EH (cell line): ENCODE data around the gene ELF2.
"Not testable (repeated sequence)": the region's sequence is repeated elsewhere in the genome, so short reads cannot be mapped to it uniquely, and the experiment has no call there.

Experiments
- DNase-seq: peaks from one replicate; pipeline ENCODE4 v3.0.0-alpha.2; 2015; ENCODE audit warnings: low read depth

Gene ELF2

DNA sequence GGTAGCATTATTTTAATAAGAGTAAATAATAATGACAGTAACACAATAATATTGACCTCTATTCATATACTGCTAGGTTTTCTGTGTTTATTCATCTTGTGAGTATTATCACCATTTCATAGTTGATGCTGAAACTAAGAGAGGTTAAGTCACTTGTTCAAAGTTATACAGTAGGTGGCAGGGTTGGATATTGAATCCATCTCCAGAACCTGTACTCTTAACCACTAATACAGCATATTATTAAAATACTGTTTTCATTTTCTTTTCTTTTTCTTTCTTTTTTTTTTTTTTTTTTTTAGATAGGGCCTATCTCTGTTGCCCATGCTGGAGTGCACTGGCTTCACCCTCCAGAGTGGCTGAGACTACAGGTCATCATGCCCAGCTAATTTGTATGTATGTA is 7.1 kb upstream of the ELF2 start:
- peak; percentile 44 for DNase-seq

DNA sequence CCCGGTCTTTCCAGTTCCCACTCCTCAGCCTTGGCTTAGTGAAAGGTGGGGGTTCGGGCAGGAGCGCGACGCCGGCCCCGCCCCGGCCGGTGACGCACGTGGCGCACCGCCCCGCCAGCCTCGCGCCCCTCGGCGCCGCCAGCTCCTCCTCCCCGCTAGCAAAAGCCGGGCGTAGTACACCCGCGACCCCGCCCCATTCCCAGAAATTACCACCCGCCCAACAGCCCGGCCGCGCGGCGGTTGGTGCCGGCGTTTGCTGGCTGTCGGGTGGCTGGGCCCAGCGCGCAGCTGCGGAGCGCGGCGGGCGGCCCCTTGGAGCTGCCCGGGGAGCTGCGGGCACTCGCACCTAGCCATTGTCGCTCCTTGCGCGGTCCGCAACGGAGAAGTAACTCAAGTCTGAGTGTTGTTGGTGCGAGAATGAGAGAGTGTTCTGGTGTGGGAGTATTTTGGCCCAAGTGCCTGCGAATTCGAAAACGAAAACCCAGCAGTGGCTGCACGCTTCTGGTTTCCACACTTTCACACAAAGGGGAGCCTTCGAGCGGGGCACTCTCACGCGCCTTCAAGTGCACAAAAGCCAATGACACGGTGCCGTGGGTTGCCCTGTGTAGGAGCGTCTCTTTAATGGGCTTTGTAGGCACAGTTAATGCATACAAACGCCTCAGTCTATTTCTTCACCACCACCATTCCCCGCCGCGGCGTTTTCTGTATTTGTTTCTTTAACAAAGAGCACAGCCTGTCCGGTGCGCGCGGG is 1.0 kb upstream of the ELF2 start:
- peak; percentile 95 for DNase-seq

DNA sequence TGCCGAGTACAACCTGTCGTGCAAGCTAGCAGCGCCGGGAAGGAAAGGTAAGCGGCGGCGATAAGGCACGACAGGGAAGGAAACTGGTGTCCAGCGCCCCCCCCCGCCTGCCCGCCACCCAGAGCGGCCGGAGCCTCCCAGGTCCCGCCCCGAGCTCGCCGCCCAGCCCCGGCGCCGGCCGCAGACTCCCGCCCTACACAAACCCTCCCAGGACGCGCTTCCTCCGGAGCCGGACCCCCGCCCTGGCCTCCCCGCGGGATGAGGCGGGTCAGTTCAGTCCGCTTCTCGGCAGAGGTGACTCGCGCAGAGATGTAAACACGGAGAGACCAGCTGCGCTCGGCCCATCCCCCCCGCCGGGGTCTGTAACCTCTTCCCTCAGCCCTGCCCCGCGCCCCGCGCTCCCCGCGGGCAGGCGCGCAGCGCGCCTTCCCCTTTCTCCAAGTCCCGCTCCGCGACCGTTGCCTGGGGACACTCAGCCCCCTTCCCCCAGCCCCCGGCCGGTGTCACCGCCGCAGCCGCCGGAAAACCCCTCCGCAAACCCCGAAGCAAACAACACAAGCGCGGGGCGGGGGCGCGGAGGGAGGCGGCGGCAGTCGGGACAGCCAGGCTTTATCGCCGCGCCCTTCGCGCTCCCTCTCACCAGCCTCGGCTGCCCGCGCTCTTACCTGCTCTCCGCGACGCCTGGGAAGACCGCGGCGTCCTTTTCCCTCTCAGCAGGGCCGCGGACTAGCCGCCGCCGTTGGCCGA is 543 bp downstream of the ELF2 start:
- DNase-seq: peak; percentile 78

DNA sequence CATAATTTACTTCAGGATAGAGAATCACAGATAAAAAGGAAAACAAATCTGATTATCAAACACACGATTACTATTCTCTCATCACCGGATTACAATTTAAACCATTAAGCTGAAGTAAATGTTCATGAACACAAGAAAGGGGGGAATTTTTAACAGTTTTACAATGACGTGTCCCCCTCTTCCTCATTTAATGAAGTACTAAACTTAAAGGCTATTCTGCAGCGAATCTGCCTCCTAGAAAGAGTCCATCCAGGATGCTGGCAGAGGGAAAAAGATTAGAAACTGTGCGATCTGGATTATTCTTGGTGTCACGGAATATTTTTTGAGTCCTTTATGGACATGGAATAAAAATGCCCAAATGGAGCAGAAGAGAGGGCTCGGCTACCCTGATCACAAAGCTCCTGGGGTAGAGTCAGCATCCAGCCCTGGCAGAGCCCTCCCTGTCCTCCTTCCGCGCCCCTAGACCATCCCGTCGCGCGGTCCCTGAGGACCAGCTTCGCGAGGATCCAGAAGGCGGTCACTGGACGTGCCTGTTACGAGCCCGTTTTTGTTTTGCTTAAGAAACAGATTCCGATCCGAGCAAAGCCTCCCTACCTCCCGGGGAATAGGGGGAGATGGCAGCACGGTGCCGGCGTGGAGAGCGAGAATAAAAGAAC is 1.2 kb downstream of the ELF2 start:
- no peak for DNase-seq

DNA sequence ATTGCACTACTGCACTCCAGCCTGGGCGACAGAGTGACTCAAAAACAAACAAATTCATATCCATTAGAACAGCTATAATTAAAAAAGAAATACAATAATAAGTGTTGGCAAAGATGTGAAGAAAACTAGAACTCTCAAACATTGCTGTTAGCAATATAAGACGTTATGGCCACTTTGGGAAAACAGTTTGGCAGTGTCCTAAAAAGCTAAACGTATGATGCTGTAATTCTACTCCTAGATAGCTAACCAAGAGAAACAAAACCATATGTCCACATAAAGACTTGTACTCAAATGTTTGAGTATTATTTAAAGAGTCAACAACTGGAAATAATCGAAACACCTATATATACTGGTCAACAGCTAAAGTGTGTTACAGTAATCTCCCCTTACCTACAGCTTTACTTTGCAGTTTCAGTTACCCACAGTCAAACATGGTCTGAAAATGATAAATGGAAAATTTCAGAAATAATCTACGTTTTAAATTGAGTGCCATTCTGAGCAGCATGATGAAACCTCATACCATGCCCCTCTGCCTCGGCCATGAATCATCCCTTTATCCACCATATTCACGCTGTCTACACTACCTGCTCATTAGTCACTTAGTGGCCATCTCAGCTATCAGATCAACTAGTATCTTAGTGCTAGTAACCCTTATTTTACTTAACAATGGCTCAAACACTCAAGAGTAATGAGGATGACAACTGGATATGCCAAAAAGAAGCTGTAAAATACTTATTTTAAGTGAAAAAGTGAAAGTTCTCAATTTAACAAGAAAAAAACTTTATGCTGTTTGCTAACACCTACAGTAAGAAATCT is 4.9 kb downstream of the ELF2 start:
- peak; percentile 69 for DNase-seq

DNA sequence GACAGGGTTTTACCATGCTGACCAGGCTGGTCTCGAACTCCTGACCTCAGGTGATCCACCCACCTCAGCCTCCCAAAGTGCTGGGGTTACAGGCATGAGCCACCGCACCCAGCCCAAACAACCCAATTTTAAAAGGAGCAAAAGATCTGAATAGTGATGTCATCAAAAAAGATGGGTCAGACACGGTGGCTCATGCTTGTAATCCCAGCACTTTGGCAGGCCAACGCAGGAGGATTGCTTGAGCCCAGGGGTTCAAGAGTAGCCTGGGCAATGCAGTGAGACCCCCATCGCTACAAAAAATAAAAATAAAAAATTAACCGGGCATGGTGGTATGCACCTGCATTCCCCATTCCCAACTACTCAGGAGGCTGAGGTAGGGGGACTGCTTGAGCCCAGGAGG is 6.1 kb downstream of the ELF2 start:
- no peak for DNase-seq

DNA sequence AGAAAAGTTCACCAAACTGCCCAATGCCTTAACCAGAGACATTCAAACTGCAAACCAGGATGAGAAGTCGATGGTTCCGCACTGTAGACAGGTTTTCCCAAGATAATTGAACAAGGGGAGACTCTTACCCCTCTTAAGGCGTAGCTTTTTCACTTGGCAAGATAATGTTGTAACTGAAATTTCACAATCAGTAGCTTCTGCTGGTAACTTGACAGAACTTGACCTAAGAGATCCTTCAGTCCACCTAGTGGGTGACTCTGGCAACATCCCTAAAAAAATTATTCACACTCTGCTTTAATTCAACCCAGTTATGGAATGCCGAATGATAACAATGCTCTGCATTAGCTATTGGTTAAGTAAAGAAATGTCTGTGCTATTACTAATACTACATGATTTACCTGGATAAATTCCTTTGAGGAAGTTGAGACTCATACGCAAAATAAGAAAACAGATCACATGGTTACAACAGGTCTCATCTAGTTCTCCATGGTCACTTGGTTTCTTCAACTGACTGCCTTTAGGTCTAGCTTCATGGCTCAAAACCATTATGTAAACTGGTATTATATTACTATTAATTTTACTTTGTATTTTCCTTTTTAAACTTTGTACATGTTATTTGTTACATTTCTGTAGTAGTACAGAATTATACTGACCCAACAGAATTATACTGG is 9.1 kb downstream of the ELF2 start:
- peak; percentile 66 for DNase-seq

DNA sequence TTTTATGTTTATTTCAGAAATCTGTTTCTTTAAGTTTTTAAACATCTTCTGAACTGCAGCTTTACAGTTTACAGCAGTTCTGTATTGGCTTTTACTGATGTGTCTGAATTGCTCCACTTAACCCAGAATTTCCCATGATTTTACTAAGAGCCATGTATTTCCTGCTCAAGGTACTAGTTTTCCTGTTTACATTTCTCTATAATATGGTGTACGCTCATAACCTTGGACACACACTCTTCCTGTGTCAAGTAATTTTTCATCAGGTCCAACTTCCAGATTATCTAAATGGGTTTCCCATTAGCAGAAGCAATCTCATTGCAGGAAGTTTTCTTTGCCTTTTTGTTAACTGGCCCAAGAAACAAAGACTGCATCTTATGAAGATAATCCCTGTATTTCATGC is 12.3 kb downstream of the ELF2 start:
- DNase-seq: no peak

DNA sequence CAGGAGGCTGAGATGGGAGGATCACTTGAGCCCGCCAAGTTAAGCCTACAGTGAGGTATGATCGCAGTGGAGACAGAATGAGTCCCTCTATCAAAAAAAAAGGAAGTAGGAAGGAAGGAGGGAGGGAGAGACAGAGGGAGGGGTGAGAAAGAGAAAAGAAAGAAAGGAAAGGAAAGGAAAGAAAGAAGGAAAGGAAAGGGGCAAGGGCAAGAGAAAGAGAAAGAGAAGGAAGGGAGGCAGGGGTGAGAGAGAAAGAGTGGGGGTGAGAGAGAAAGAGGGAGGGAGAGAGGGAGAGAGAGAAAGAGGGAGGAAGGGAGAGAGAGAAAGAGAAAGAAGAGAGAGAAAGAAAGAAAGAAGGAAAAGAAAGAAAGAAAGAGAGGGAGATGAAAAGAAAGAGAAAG is 13.2 kb downstream of the ELF2 start:
- no peak for DNase-seq

DNA sequence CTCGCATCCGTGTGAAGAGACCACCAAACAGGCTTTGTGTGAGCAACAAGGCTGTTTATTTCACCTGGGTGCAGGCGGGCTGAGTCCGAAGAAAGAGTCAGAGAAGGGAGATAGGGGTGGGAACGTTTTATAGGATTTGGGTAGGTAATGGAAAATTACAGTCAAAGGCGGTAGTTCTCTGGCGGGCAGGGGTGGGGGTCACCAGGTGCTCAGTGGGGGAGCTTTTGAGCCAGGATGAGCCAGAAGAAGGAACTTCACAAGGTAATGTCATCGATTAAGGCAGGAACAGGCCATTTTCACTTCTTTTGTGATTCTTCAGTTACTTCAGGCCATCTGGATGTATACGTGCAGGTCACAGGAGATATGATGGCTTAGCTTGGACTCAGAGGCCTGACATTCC is 19.0 kb downstream of the ELF2 start:
- DNase-seq: not testable (repeated sequence)

DNA sequence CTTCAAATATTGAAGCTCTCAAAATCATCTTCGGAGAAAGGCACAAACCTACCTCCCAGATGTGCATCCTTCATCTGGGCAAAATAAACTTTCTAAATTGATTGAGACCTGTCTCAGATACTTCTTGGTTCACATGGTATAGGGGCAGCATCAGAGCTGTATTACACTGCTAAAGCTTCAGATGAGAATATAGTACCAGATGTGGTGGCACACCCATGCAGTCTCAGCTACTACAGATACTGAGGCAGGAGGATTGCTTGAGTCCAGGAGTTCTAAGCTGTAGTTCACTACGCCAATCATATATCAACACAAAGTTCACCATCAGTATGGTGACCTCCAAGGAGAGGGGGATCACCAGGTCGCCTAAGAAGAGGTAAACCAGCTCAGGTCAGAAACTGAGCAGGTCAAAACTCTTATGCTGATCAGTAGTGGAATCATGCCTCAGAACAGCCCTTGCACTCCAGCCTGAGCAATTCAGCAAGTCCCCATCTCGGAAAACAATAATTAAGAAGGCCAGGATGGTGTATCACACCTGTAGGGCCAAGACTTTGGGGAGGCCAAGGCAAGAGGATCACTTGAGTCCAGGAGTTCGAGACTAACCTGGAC is 22.0 kb downstream of the ELF2 start:
- no peak for DNase-seq

DNA sequence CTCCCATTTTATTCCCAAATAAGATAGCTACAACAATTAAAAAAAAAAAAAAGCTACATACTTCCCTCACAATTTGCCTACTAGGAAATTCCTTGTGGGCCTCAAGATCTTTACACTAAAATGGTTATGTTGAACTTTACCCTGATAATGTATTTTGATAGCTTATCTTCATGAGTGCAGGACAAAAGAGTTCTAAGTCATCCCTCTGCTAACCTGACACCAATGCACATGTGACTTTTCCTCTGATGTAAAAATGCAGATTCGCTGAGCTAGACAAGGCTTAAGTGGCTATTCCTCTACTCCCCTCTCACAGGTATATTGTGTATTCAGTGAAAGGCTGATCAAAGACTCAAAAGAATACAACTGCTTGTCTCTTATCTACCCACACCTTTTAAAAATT is 22.5 kb downstream of the ELF2 start:
- no peak for DNase-seq

DNA sequence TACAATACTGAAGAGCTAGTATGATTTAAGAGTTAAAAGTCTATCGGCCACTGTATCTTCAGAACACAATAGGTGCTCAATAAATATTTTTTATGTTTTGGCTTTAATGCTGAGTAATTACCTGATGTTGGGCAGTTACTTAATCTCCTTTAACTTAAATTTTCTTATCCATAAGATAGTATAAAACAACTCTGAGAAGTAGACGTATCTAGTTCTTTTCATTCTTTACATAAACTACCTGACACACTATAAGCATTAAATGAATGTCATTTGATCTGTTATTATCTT is 22.9 kb downstream of the ELF2 start:
- DNase-seq: no peak

DNA sequence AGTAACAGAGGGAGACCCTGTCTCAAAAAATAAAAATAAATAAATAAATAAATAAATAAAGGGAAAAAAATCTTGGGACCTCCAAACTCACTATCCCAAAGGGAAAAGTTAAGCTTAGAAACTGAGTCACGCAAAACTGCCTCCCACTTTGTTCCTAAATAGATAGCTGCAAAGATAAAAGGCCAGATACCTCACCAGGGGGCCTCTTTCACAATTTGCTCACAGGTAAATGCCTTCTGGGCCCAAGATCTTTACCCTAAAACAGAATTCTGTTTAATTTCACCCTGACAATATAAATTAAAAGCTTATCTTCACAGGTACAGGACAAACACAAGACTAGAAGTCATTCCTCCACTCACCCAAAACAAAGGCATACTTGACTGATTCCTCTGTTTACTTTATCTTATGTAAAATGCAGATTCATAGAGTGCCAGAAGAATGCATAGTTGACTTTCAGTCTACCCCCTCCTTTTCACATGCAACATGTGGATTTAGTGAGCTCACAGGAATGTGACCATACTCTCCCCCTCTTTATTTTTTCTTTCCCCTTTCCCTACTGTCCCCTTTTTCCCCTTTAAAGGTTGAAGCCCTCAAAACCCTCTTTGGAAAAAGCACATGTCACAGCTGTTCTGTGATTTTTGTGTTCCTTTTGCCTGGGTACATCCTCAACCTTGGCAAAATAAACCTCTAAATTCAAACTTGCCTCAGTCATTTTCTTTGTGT is 23.4 kb downstream of the ELF2 start:
- DNase-seq: peak; percentile 58

DNA sequence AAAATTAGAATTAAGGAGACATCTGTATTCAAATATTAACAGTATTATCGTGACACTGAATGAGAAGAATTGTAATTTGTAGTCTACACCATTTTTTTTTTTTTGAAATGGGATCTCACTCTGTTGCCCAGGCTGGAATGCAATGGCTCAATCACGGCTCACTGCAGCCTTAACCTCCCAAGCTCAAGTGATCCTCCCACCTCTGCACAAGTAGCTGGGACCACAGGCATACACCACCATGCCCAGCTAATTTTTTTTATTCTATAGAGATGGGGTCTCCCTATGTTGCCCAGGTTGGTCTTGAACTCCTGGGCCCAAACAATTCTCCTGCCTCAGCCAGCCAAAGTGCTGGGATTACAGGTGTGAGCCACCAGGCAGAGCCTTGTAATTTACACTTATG is 24.8 kb downstream of the ELF2 start:
- DNase-seq: no peak

DNA sequence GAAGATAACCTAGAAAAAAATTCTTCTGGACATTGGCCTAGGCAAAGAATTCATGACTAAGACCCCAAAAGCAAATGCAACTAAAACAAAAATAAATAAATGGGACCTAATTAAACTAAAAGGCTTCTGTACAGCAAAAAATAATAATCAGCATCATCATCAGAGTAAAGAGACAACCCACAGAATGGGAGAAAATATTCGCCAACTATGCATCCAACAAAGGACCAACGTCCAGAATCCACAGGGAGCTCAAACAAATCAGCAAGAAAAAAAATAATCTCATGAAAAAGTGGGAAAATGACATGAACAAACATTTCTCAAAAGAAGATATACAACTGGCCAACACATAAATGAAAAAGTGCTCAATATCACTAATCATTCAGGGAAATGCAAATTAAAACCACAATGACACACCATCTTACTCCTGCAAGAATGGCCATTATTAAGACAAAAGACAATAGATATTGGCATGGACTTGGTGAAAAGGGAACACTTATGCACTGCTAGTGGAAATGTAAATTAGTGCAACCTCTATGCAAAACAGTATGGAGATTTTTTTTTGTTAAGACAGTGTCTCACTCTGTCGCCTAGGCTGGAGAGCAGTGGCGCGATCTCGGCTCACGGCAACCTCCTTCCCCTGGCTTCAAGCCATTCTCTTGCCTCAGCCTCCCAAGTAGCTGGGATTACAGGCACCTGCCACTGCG is 29.9 kb downstream of the ELF2 start:
- DNase-seq: peak; percentile 54

DNA sequence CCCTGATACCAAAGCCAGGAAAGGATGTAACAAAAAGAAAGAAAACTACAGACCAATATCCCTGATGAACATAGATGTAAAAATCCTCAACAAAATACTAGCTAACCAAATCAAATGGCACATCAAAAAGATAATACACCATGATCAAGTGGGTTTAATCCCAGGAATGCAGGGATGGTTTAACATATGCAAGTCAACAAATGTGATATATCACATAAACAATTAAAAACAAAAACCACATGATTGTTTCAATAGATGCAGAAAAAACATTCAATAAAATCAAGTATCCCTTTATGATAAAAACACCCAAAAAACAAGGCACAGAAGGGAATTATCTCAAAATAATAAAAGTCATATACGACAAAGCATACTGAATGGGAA is 31.5 kb downstream of the ELF2 start:
- DNase-seq: no peak

DNA sequence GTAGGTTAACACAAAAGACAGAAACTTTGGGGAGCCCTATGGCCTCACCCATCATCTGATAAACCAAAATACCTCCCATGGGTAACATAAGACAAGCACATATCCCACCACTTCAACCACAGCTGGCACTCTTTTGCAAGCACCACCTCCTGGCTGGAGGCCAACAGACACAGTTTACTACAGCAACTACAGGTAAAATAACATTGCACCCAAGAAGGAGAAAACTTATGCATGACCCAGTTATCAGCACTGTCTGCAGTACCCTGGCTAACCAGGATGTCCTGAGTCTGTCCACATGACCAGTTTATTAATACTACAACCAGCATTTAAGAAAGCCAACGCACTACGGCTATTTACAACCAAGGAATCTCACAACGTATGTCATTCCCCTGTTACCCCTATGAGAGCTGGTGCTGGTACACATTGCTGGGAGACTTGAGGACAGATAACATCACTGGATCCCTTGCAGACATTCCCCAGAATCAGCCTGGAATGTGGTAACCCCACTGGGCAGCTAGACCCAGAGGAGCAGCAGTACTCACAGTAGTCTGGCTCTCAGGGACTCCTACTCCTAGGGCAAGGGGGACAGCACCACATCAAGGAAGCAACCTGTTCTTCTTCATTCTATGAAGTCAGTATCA is 32.0 kb downstream of the ELF2 start:
- DNase-seq: peak; percentile 43

DNA sequence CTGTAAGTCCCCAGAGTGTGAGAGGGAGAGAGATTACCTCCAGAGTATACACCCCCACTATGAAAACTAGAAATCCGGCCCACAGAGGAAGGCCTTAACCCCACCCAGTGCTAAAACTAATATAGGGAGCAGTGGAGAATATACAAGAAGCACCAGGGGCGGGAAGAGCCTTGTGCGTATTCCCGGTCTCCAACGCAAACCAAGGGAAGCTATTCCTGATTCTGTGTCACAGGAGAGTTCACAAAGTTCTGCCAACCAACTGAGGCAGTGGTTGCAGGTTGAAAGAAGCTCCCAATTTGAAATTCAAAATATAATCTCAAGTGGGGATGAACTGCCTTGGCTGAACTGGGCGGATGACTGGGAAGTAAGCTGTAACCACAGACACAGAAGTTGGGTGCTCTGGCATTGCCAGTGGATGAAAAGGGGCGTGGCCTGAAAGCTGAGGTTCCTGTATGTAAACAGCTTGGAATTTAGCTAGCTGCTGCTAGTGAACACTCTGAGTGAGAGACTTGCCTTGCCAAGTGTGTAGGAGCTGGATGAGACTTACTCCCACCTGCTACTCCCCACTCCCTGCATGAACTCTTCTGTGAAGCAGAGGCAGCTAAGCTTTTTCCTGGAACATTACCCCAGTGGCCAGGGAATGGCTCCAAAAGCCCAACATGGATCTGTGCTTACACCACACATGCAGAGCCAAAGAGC is 32.7 kb downstream of the ELF2 start:
- DNase-seq: peak; percentile 67
